Keratinocyte (primary cell): ENCODE data around the gene ZNF689. TPM values are rescaled to one million over a fixed set of nuclear protein-coding genes. Genes with fewer than 3 reads are reported as not detected.
A peak's percentile ranks its signal among the peaks of the same experiment; 100 is the strongest.

Source experiments
- DNase-seq: peaks from one replicate; pipeline ENCODE4 v3.0.0-alpha.2; 2011; ENCODE audit warnings: low read depth, missing footprints, low spot score
- FAIRE-seq: peaks from 2 replicates; lab custom pipeline; 2011; peaks lifted over from hg19 to GRCh38; lab: Jason Lieb, UNC
- H2AFZ ChIP-seq: 2 replicates; pipeline ENCODE4 v1.6.0; 2012; ENCODE audit warnings: low read length, control low read depth, inconsistent platforms; ENCODE audit not compliant: control insufficient read depth
- H3K27ac ChIP-seq: 2 replicates; pipeline ENCODE4 v1.5.1; 2011; ENCODE audit warnings: low read length; ENCODE audit not compliant: control insufficient read depth, insufficient read depth
- H3K27me3 ChIP-seq: 3 replicates; pipeline ENCODE4 v1.6.0; 2011; ENCODE audit warnings: low read length; ENCODE audit not compliant: control insufficient read depth, insufficient read depth; ENCODE audit errors: extremely low read depth
- H3K36me3 ChIP-seq, 2 experiments: 2 replicates in 1 of 2; 3 replicates in 1 of 2; pipeline ENCODE4 v1.5.1; 2011; ENCODE audit warnings: low read length in 2 of 2, mild to moderate bottlenecking in 1 of 2; ENCODE audit not compliant: control insufficient read depth in 2 of 2, insufficient read depth in 2 of 2; ENCODE audit errors: extremely low read depth in 1 of 2
- H3K4me1 ChIP-seq: 3 replicates; pipeline ENCODE4 v1.5.1; 2011; ENCODE audit warnings: low read length; ENCODE audit not compliant: control insufficient read depth, insufficient read depth; ENCODE audit errors: extremely low read depth
- H3K4me2 ChIP-seq: 3 replicates; pipeline ENCODE4 v1.6.0; 2011; ENCODE audit warnings: low read depth, low read length; ENCODE audit not compliant: control insufficient read depth, insufficient read depth; ENCODE audit errors: extremely low read depth
- H3K4me3 ChIP-seq, 3 experiments: fragments of 200-600 bp in 1 of 3; sonication (generic) in 1 of 3; 2 replicates in 2 of 3; 3 replicates in 1 of 3; pipeline ENCODE4 v1.5.1; 2011 to 2016; ENCODE audit warnings: low read length in 3 of 3, mild to moderate bottlenecking in 3 of 3, control low read depth in 2 of 3, inconsistent platforms in 1 of 3, low read depth in 1 of 3, mixed read lengths in 1 of 3, mixed run types in 1 of 3, moderate library complexity in 1 of 3; ENCODE audit not compliant: control insufficient read depth in 2 of 3, insufficient read depth in 2 of 3; ENCODE audit errors: extremely low read depth in 1 of 3
- H3K79me2 ChIP-seq: 2 replicates; pipeline ENCODE4 v1.6.0; 2012; ENCODE audit warnings: low read length; ENCODE audit not compliant: control insufficient read depth, insufficient read depth
- H3K9ac ChIP-seq: 3 replicates; pipeline ENCODE4 v1.6.0; 2011; ENCODE audit warnings: low read length; ENCODE audit not compliant: control insufficient read depth, insufficient read depth; ENCODE audit errors: extremely low read depth
- H3K9me1 ChIP-seq: 3 replicates; pipeline ENCODE4 v1.6.0; 2011; ENCODE audit warnings: low read length; ENCODE audit not compliant: control insufficient read depth, insufficient read depth; ENCODE audit errors: extremely low read depth
- H3K9me3 ChIP-seq: 2 replicates; pipeline ENCODE4 v1.5.1; 2012; ENCODE audit warnings: low read depth, low read length; ENCODE audit not compliant: control insufficient read depth
- H4K20me1 ChIP-seq: 3 replicates; pipeline ENCODE4 v1.6.0; 2011; ENCODE audit warnings: low read length; ENCODE audit not compliant: control insufficient read depth, insufficient read depth; ENCODE audit errors: extremely low read depth
- CTCF ChIP-seq, 3 experiments: IDR thresholded peaks in 1 of 3; conservative IDR thresholded peaks in 1 of 3; optimal IDR thresholded peaks in 1 of 3; 2 replicates in 2 of 3; 3 replicates in 1 of 3; pipeline versions ENCODE3 to v1.5.1; 2011; ENCODE audit warnings: low read length in 3 of 3, mild to moderate bottlenecking in 3 of 3, moderate library complexity in 2 of 3, control low read depth in 1 of 3, inconsistent platforms in 1 of 3; ENCODE audit not compliant: insufficient read depth in 2 of 3; ENCODE audit errors: extremely low read depth in 1 of 3
- EZH2 ChIP-seq: IDR thresholded peaks from one replicate; pipeline ENCODE4 v1.6.1; 2012; ENCODE audit warnings: inconsistent platforms, mild to moderate bottlenecking, low read length, moderate library complexity
- dilution Hi-C: fragments of 300-500 bp; cut with MboI; formaldehyde crosslinking; loops from one replicate; pipeline ENCODE4 v1.7.0; 2020; ENCODE audit warnings: low sequenced_read_pairs; ENCODE audit not compliant: extremely low pct_ligation_motif_present
- polyA plus RNA-seq, 5 experiments: library from polyadenylated mRNA; depleted of rRNA in 3 of 5; stranded (reverse) in 3 of 5; stranded (forward) in 1 of 5; unstranded in 1 of 5; fragments of >200 nt; gene quantifications; 1 replicate in 1 of 5; 2 replicates in 3 of 5; 3 replicates in 1 of 5; pipeline versions ENCODE4 v1.2.1 to v1.2.3, GENCODE V29; 2011 to 2012; ENCODE audit warnings: missing spikeins in 2 of 5, low read depth in 1 of 5, low replicate concordance in 1 of 5

ZNF689 gene
- polyA plus RNA-seq, 1 donor (not counting 4 experiments of a cell fraction or from before 2014, with no cell fraction given), result 3.3 TPM

GRCh38 chr16:30649725-30650368, 39.7 kb upstream of the ZNF689 start:
- Histone ChIP-seq H3K27ac (peak overlapping the region; percentile 87), H3K9me3 (no peaks in the 10 kb centered on the region), H2AFZ (peak overlapping the region; percentile 99), H3K27me3 (no peaks in the 10 kb centered on the region), H3K9ac (peak overlapping the region; percentile 93), H3K79me2 (peaks cover 14% of the 10 kb centered on the region), H3K4me2 (peak overlapping the region; percentile 79), H3K9me1 (no peaks in the 10 kb centered on the region), H3K4me3 (peak overlapping the region; percentile 70 to 80 (median 74)), H3K4me1 (peaks cover 16% of the 10 kb centered on the region), H4K20me1 (no peaks in the 10 kb centered on the region), H3K36me3 (peaks cover 16% of the 10 kb centered on the region in 2 experiments)
- no peak for FAIRE-seq
- no peak for DNase-seq
- TF ChIP-seq EZH2 (no peak), CTCF (optimal IDR thresholded peaks at IDR 0.05 in 1 of 3, IDR thresholded peaks at IDR 0.05 in 1 of 3, conservative IDR thresholded peaks at IDR 0.05 in 1 of 3; ENCODE audit: extremely low read depth in 1 of 3, insufficient read depth in 2 of 3, low read length in 3 of 3) (no peak)
- dilution Hi-C loops, result no loop called here

- no peak overlapping the region for H3K4me3 ChIP-seq
- H3K4me1 ChIP-seq, result peaks cover 13% of the 10 kb centered on the region
- H3K27ac ChIP-seq, result no peak overlapping the region
- no peak overlapping the region for H3K9ac ChIP-seq
- peaks cover 7% of the 10 kb centered on the region for H3K79me2 ChIP-seq
- H2AFZ ChIP-seq, result no peak overlapping the region
- no peak overlapping the region for H3K4me2 ChIP-seq
- H3K9me3 ChIP-seq, result no peaks in the 10 kb centered on the region
- H3K9me1 ChIP-seq, result no peaks in the 10 kb centered on the region
- TF ChIP-seq CTCF (optimal IDR thresholded peaks at IDR 0.05 in 1 of 3, IDR thresholded peaks at IDR 0.05 in 1 of 3, conservative IDR thresholded peaks at IDR 0.05 in 1 of 3; ENCODE audit: extremely low read depth in 1 of 3, insufficient read depth in 2 of 3, low read length in 3 of 3), result no peak
- TF ChIP-seq EZH2, result no peak
- no peaks in the 10 kb centered on the region for H3K27me3 ChIP-seq
- DNase-seq (no peak), FAIRE-seq (no peak)
- dilution Hi-C loops, result no loop called here
- no peaks in the 10 kb centered on the region for H3K36me3 ChIP-seq
- H4K20me1 ChIP-seq, result no peaks in the 10 kb centered on the region
These were observed 37.0 kb upstream of the ZNF689 start for GRCh38 chr16:30647274-30647571.
